Tibial artery (tissue), 4 donors: ENCODE measurements around the gene TCF20.

Source experiments
- DNase-seq, 2 donors: peaks; one replicate each; pipeline ENCODE4 v3.0.0-alpha.2; 2019
- H3K27ac ChIP-seq, 2 donors: fragments of 200-600 bp; sonication (generic) in 1 of 2; 1 replicate in 1 of 2; 2 replicates in 1 of 2; pipeline ENCODE4 v1.5.1; 2018 to 2019; ENCODE audit warnings: mild to moderate bottlenecking in 1 of 2
- H3K27me3 ChIP-seq, 2 donors: fragments of 200-600 bp; sonication (generic) in 1 of 2; one replicate each; pipeline versions ENCODE4 v1.5.1 to v1.6.0; 2016 to 2019
- H3K36me3 ChIP-seq, 3 donors: fragments of 200-600 bp; sonication (generic) in 2 of 3; one replicate each; pipeline ENCODE4 v1.5.1; 2016 to 2019; ENCODE audit warnings: mild to moderate bottlenecking in 2 of 3
- H3K4me1 ChIP-seq, 4 donors: fragments of 200-600 bp; sonication (generic) in 2 of 4; 1 replicate in 3 of 4; 2 replicates in 1 of 4; pipeline ENCODE4 v1.5.1; 2016 to 2019
- H3K4me3 ChIP-seq, 2 donors: fragments of 200-600 bp; sonication (generic) in 1 of 2; 1 replicate in 1 of 2; 2 replicates in 1 of 2; pipeline ENCODE4 v1.5.1; 2018 to 2019; ENCODE audit warnings: mild to moderate bottlenecking in 2 of 2
- H3K9me3 ChIP-seq, 3 donors: fragments of 200-600 bp; sonication (generic) in 1 of 3; one replicate each; pipeline ENCODE4 v1.5.1; 2016 to 2019
- CTCF ChIP-seq, 2 experiments: fragments of 200-600 bp in 1 of 2; fragments of 450-650 bp in 1 of 2; IDR thresholded peaks; one replicate each; pipeline ENCODE4 v1.5.1; 2017 to 2019; ENCODE audit warnings: antibody characterized with exemption in 2 of 2, mild to moderate bottlenecking in 1 of 2, moderate library complexity in 1 of 2
- intact Hi-C: fragments of 100-400 bp; cut with DNase I; formaldehyde crosslinking; loops from one replicate; pipeline ENCODE4 v1.15.0; 2023; ENCODE audit warnings: low total_unique reads

TCF20 gene

GRCh38 chr22:42270176-42270509 lies 310 bp downstream of the TCF20 start:
- Histone ChIP-seq H3K4me3 (peak overlapping the region; percentile 92 to 97), H3K36me3 (no peaks in the 10 kb centered on the region), H3K9me3 (no peaks in the 10 kb centered on the region), H3K27ac (peak overlapping the region; percentile 77 to 86), H3K27me3 (no peaks in the 10 kb centered on the region), H3K4me1 (peaks cover 0 to 20% (median 13%) of the 10 kb centered on the region in 4 donors)
- TF ChIP-seq CTCF (IDR thresholded peaks at IDR 0.05) = no peak
- intact Hi-C loops = loop anchor here (5.0 kb wide), 1 partner anchor 188 kb away; no protein-coding TSS in a partner anchor
- peak in 1 of 2 donors; percentile 25 for DNase-seq

GRCh38 chr22:42269432-42270175 lies 849 bp downstream of the TCF20 start:
- TF ChIP-seq CTCF (IDR thresholded peaks at IDR 0.05) = no peak
- DNase-seq = peak in 1 of 2 donors; percentile 37
- Histone ChIP-seq H3K4me1 (peaks cover 0 to 20% (median 13%) of the 10 kb centered on the region in 4 donors), H3K36me3 (no peaks in the 10 kb centered on the region), H3K27me3 (no peaks in the 10 kb centered on the region), H3K9me3 (no peaks in the 10 kb centered on the region), H3K27ac (peak overlapping the region; percentile 77 to 86), H3K4me3 (peak overlapping the region; percentile 92 to 97)
- intact Hi-C loops = loop anchor here (5.0 kb wide), 1 partner anchor 187 kb away; no protein-coding TSS in a partner anchor

GRCh38 chr22:42268852-42269410 lies 1.5 kb downstream of the TCF20 start:
- peak overlapping the region; percentile 77 to 86 for H3K27ac ChIP-seq
- intact Hi-C loops = no loop called here

GRCh38 chr22:42265321-42265720 lies 5.1 kb downstream of the TCF20 start:
- no peak for DNase-seq
- H3K9me3 ChIP-seq = no peaks in the 10 kb centered on the region
- no peak overlapping the region for H3K4me3 ChIP-seq
- no peak overlapping the region for H3K27ac ChIP-seq
- peaks cover 0 to 18% (median 11%) of the 10 kb centered on the region in 4 donors for H3K4me1 ChIP-seq
- intact Hi-C loops = no loop called here
- H3K27me3 ChIP-seq = no peaks in the 10 kb centered on the region
- H3K36me3 ChIP-seq = no peaks in the 10 kb centered on the region
- no peak for TF ChIP-seq CTCF (IDR thresholded peaks at IDR 0.05)

More at GRCh38 chr22:42268852-42269410, 1.5 kb downstream of the TCF20 start:
- H3K4me1 ChIP-seq = peaks cover 0 to 20% (median 13%) of the 10 kb centered on the region in 4 donors
- DNase-seq = no peak
- H3K9me3 ChIP-seq = no peaks in the 10 kb centered on the region
- no peak for TF ChIP-seq CTCF (IDR thresholded peaks at IDR 0.05)
- H3K4me3 ChIP-seq = peak overlapping the region; percentile 92 to 97
- no peaks in the 10 kb centered on the region for H3K27me3 ChIP-seq
- H3K36me3 ChIP-seq = no peaks in the 10 kb centered on the region

- Histone ChIP-seq H3K4me1 (peaks cover 0 to 14% (median 9%) of the 10 kb centered on the region in 4 donors), H3K4me3 (no peak overlapping the region), H3K36me3 (no peaks in the 10 kb centered on the region), H3K9me3 (no peaks in the 10 kb centered on the region), H3K27ac (no peak overlapping the region), H3K27me3 (no peaks in the 10 kb centered on the region)
- no peak for DNase-seq
- intact Hi-C loops = no loop called here
- no peak for TF ChIP-seq CTCF (IDR thresholded peaks at IDR 0.05)
Measured at GRCh38 chr22:42263944-42264343, 6.5 kb downstream of the TCF20 start.
